PFSK-1 (cell line): ENCODE results near the gene GRK2.

Experiments used
- FOXP2 ChIP-seq: optimal IDR thresholded peaks from 2 replicates; pipeline ENCODE3; 2011; ENCODE audit warnings: borderline replicate concordance, control low read depth, inconsistent platforms; ENCODE audit not compliant: insufficient read depth; ENCODE audit errors: extremely low read length, extremely low read depth
- POLR2AphosphoS5 ChIP-seq: IDR thresholded peaks from 2 replicates; pipeline ENCODE4 v1.6.1; 2012; ENCODE audit warnings: low read depth, mild to moderate bottlenecking, control low read depth, low read length, moderate library complexity
- REST ChIP-seq, 2 experiments: IDR thresholded peaks; 2 replicates each; pipeline versions ENCODE4 v1.6.1 to v1.8.0; 2011 to 2012; ENCODE audit warnings: low read depth in 2 of 2, low read length in 2 of 2, control low read depth in 1 of 2, inconsistent platforms in 1 of 2, mild to moderate bottlenecking in 1 of 2, moderate library complexity in 1 of 2; ENCODE audit not compliant: insufficient read depth in 1 of 2
- SIN3A ChIP-seq: IDR thresholded peaks from 2 replicates; pipeline ENCODE4 v1.6.1; 2012; ENCODE audit warnings: mild to moderate bottlenecking, low read length, moderate library complexity, borderline replicate concordance; ENCODE audit not compliant: insufficient read depth
- TAF1 ChIP-seq: IDR thresholded peaks from 2 replicates; pipeline ENCODE4 v1.6.1; 2012; ENCODE audit warnings: low read length, control low read depth, borderline replicate concordance; ENCODE audit not compliant: insufficient read depth

The GRK2 gene

GRCh38 chr11:67253872-67254624 lies 12.2 kb upstream of the GRK2 start:
- TF ChIP-seq REST (IDR thresholded peaks at IDR 0.05; ENCODE audit: insufficient read depth in 1 of 2, low read depth in 2 of 2, low read length in 2 of 2) (no peak), TAF1 (no peak), POLR2AphosphoS5 (no peak), SIN3A (no peak), FOXP2 (no peak)

GRCh38 chr11:67254798-67255197 lies 11.5 kb upstream of the GRK2 start:
- no peak for TF ChIP-seq SIN3A
- no peak for TF ChIP-seq REST (IDR thresholded peaks at IDR 0.05; ENCODE audit: insufficient read depth in 1 of 2, low read depth in 2 of 2, low read length in 2 of 2)
- no peak for TF ChIP-seq TAF1
- TF ChIP-seq FOXP2, result no peak
- no peak for TF ChIP-seq POLR2AphosphoS5

- TF ChIP-seq REST (IDR thresholded peaks at IDR 0.05; ENCODE audit: insufficient read depth in 1 of 2, low read depth in 2 of 2, low read length in 2 of 2) (no peak), POLR2AphosphoS5 (no peak), FOXP2 (no peak), TAF1 (no peak), SIN3A (no peak)
Measured at GRCh38 chr11:67255353-67255752, 10.9 kb upstream of the GRK2 start.

GRCh38 chr11:67255864-67256263 lies 10.4 kb upstream of the GRK2 start:
- TF ChIP-seq REST (IDR thresholded peaks at IDR 0.05; ENCODE audit: insufficient read depth in 1 of 2, low read depth in 2 of 2, low read length in 2 of 2), result no peak
- no peak for TF ChIP-seq TAF1
- no peak for TF ChIP-seq SIN3A
- TF ChIP-seq POLR2AphosphoS5, result no peak
- no peak for TF ChIP-seq FOXP2
